Kidney (tissue), 14 donors: Measurements from ENCODE around the gene DNLZ. TPM values are rescaled to one million over a fixed set of nuclear protein-coding genes. Genes with fewer than 3 reads are reported as not detected.
A peak's percentile ranks its signal among the peaks of the same experiment; 100 is the strongest.

Experiments
- DNase-seq, 5 donors: peaks; one replicate each; pipeline ENCODE4 v3.0.0-alpha.2; 2013 to 2020
- FAIRE-seq: peaks from 2 replicates; lab custom pipeline; 2012; peaks lifted over from hg19 to GRCh38; lab: Jason Lieb, UNC
- H3K27ac ChIP-seq, 2 donors: one replicate each; pipeline ENCODE4 v1.7.0; 2013; ENCODE audit warnings: low read depth in 2 of 2, low read length in 2 of 2, inconsistent platforms in 1 of 2
- H3K27me3 ChIP-seq: one replicate; pipeline ENCODE4 v1.7.1; 2013; ENCODE audit warnings: low read length, inconsistent platforms; ENCODE audit not compliant: control insufficient read depth, insufficient read depth
- H3K36me3 ChIP-seq, 3 donors: one replicate each; pipeline versions ENCODE4 v1.7.0 to v1.7.1; 2013; ENCODE audit warnings: low read length in 3 of 3, control low read depth in 1 of 3, inconsistent platforms in 1 of 3; ENCODE audit not compliant: insufficient read depth in 3 of 3, control insufficient read depth in 2 of 3
- H3K4me1 ChIP-seq, 3 donors: one replicate each; pipeline versions ENCODE4 v1.7.0 to v1.7.1; 2013; ENCODE audit warnings: low read length in 3 of 3, inconsistent platforms in 1 of 3, low read depth in 1 of 3; ENCODE audit not compliant: control insufficient read depth in 2 of 3, insufficient read depth in 2 of 3
- H3K4me3 ChIP-seq, 3 donors: one replicate each; pipeline versions ENCODE4 v1.7.0 to v1.8.1; 2013; ENCODE audit warnings: low read length in 3 of 3, control low read depth in 1 of 3, inconsistent platforms in 1 of 3
- H3K9ac ChIP-seq, 3 donors: one replicate each; pipeline versions ENCODE4 v1.7.0 to v1.7.1; 2013; ENCODE audit warnings: low read length in 3 of 3, control low read depth in 1 of 3, inconsistent platforms in 1 of 3
- H3K9me3 ChIP-seq, 3 donors: one replicate each; pipeline versions ENCODE4 v1.7.0 to v1.7.1; 2013; ENCODE audit warnings: low read length in 3 of 3, control low read depth in 1 of 3, inconsistent platforms in 1 of 3; ENCODE audit not compliant: control insufficient read depth in 2 of 3, insufficient read depth in 1 of 3
- intact Hi-C: fragments of 100-400 bp; cut with DNase I; formaldehyde crosslinking; loops from one replicate; pipeline ENCODE4 v1.11.1; 2022
- polyA plus RNA-seq: library from polyadenylated mRNA; stranded (reverse); fragments of 350-450 nt; fragmentation: Illumina TruSeq; extraction: RNeasy Lipid Tissue Mini Kit (QIAGEN cat#74804); gene quantifications from one replicate; pipeline ENCODE4 v1.2.3, GENCODE V29; 2014; ENCODE audit warnings: low read depth, low replicate concordance; ENCODE audit not compliant: insufficient read depth
- total RNA-seq: library from RNA; stranded (reverse); fragmentation: NEBNext Ultra II Directional; extraction: Animal tissue kit (Norgen Biotek cat#: 25700); gene quantifications from one replicate; pipeline ENCODE4 v1.2.1, GENCODE V29; 2021
- TF ChIP-seq, protein P1 (sequence below): IDR thresholded peaks from 3 replicates; pipeline ENCODE4 v1.5.1; 2012; ENCODE audit warnings: mild to moderate bottlenecking, moderate library complexity, borderline replicate concordance; ENCODE audit not compliant: insufficient read depth; ENCODE audit errors: extremely low read depth
- donor health status: control.
- donor health status: control.
- donor health status: control.
- donor health status: control.
- donor health status: control.
- donor health status: DM: yes; HTN: yes; CAD: no.
- donor health status: Normal renal cell carcinoma (clear cell type).

Gene DNLZ
- total and polyA plus RNA-seq, 2 donors from 2014 or later: 22.1 to 30.4 TPM

DNA sequence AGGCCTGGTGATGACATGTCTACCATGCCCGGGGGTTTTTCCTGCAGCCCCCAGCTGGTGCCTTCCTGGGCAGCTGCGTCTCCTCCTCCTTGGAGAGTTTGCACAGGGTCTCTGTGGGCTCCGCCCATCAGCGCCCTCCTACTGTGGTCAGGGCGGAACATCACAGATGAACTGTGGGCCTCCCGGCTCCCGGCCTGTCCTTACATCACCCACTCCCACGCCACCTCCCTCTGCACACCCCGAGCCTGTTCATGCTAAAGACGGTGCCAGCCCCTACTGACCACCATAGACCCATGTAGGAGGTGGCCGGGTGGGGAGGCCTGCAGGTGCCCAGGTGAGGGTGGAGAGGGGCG, 23.6 kb downstream of the DNLZ start:
- Histone ChIP-seq H3K9me3 (no peaks in the 10 kb centered on the region), H3K4me3 (no peak overlapping the region), H3K4me1 (peaks cover 0 to 12% (median 0%) of the 10 kb centered on the region in 3 donors), H3K36me3 (no peaks in the 10 kb centered on the region), H3K27me3 (no peaks in the 10 kb centered on the region), H3K9ac (no peak overlapping the region), H3K27ac (no peak overlapping the region)
- DNase-seq: no peak
- intact Hi-C loops: no loop called here
- FAIRE-seq: no peak
- TF ChIP-seq, protein P1, sequence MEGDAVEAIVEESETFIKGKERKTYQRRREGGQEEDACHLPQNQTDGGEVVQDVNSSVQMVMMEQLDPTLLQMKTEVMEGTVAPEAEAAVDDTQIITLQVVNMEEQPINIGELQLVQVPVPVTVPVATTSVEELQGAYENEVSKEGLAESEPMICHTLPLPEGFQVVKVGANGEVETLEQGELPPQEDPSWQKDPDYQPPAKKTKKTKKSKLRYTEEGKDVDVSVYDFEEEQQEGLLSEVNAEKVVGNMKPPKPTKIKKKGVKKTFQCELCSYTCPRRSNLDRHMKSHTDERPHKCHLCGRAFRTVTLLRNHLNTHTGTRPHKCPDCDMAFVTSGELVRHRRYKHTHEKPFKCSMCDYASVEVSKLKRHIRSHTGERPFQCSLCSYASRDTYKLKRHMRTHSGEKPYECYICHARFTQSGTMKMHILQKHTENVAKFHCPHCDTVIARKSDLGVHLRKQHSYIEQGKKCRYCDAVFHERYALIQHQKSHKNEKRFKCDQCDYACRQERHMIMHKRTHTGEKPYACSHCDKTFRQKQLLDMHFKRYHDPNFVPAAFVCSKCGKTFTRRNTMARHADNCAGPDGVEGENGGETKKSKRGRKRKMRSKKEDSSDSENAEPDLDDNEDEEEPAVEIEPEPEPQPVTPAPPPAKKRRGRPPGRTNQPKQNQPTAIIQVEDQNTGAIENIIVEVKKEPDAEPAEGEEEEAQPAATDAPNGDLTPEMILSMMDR: no peak

DNA sequence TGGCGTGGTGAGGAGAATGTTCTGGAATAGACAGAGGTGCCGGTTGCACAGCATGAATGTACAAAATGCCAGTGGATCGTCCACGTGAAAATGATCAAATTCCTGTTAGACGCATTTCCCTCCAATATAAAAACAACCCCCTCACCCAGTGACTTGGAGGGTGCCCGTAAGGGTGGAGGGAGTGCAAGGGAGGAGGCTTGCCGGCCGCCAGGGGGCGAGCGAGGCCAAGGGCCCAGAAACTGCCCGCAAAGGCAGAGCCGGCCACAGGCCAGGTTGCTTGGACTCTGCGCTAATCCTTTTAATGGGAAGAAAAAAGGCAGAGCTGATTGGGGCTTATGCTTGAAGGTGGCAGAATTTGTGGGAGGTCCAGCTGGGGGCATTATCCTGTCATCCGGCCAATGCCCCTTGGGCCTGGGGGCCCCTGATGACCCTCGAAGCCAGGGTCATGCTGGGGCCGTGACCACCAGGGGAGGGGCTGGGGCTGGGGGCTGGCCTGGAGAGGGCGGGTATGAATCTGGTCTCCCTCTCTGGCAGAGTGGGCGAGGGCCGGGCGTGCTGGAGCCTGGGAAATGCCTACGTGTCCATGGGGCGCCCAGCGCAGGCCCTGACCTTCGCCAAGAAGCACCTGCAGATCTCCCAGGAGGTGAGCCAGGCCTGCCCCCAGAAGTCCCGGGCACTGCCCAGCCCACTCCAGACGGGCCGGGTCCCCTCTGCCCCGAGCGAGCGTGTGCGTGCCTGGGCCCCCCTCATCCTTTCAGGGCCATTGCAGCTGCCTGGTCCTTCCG, 24.2 kb downstream of the DNLZ start:
- FAIRE-seq: no peak
- Histone ChIP-seq H3K36me3 (no peaks in the 10 kb centered on the region), H3K9me3 (no peaks in the 10 kb centered on the region), H3K4me3 (no peak overlapping the region), H3K9ac (no peak overlapping the region), H3K27ac (no peak overlapping the region), H3K4me1 (peaks cover 0 to 12% (median 0%) of the 10 kb centered on the region in 3 donors), H3K27me3 (no peaks in the 10 kb centered on the region)
- intact Hi-C loops: no loop called here
- peak in 3 of 5 donors; percentile 58 to 66 (median 61) for DNase-seq
- TF ChIP-seq, protein P1: peak; percentile 75

DNA sequence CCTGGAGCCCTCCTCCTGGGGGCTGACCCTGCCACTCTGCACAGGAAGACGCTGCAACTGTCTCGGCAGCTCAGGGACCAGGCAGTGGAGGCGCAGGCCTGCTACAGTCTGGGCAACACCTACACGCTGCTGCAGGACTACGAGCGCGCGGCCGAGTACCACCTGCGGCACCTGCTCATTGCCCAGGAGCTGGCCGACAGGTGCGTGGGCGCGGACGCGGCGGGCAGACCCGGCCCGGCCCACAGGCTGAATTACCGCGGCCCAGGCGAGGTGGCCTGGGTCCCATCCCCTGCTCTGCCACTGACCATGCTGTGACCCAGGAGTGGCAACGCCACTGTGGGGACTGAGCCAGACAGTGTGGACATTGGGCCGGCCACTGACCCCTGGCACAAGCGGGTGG, 25.0 kb downstream of the DNLZ start:
- FAIRE-seq (no peak), DNase-seq (no peak)
- H3K9me3 ChIP-seq: no peaks in the 10 kb centered on the region
- peaks cover 0 to 12% (median 0%) of the 10 kb centered on the region in 3 donors for H3K4me1 ChIP-seq
- H3K27me3 ChIP-seq: no peaks in the 10 kb centered on the region
- TF ChIP-seq, protein P1: no peak
- no peak overlapping the region for H3K9ac ChIP-seq
- H3K4me3 ChIP-seq: no peak overlapping the region
- intact Hi-C loops: no loop called here
- no peak overlapping the region for H3K27ac ChIP-seq
- no peaks in the 10 kb centered on the region for H3K36me3 ChIP-seq
